HEK293 (cell line): ENCODE results near the gene GMDS.
A peak's percentile ranks its signal among the peaks of the same experiment; 100 is the strongest.

Experiments used
- IKZF3 ChIP-seq: fragments of 450-650 bp; IDR thresholded peaks from 2 replicates; pipeline ENCODE4 v1.5.0; 2018; ENCODE audit warnings: missing biosample characterization, mild to moderate bottlenecking, missing genetic modification characterization, moderate library complexity
- KLF9 ChIP-seq: fragments of 450-650 bp; formaldehyde crosslinking; IDR thresholded peaks from 2 replicates; pipeline ENCODE4 v1.5.1; 2016; ENCODE audit warnings: missing biosample characterization, missing genetic modification characterization, low read depth
- SP7 ChIP-seq: fragments of 450-650 bp; formaldehyde crosslinking; IDR thresholded peaks from 2 replicates; pipeline ENCODE4 v1.5.1; 2016; ENCODE audit warnings: missing biosample characterization, missing genetic modification characterization
- YY2 ChIP-seq: fragments of 450-650 bp; formaldehyde crosslinking; IDR thresholded peaks from 2 replicates; pipeline ENCODE4 v1.5.1; 2016; ENCODE audit warnings: missing biosample characterization, missing genetic modification characterization
- ZBTB1 ChIP-seq: fragments of 450-650 bp; formaldehyde crosslinking; IDR thresholded peaks from 2 replicates; pipeline ENCODE4 v1.5.1; 2016; ENCODE audit warnings: missing biosample characterization, missing genetic modification characterization
- ZBTB7A ChIP-seq: fragments of 450-650 bp; formaldehyde crosslinking; IDR thresholded peaks from 2 replicates; pipeline ENCODE4 v1.5.1; 2016; ENCODE audit warnings: low read depth, missing biosample characterization, missing genetic modification characterization
- ZNF10 ChIP-seq: fragments of 450-650 bp; formaldehyde crosslinking; IDR thresholded peaks from 2 replicates; pipeline ENCODE4 v1.5.1; 2017; ENCODE audit warnings: missing biosample characterization, missing genetic modification characterization
- ZNF112 ChIP-seq: fragments of 450-650 bp; formaldehyde crosslinking; IDR thresholded peaks from 2 replicates; pipeline ENCODE4 v1.5.0; 2017; ENCODE audit warnings: missing biosample characterization, missing genetic modification characterization
- ZNF114 ChIP-seq: fragments of 450-650 bp; formaldehyde crosslinking; IDR thresholded peaks from 2 replicates; pipeline ENCODE4 v1.5.0; 2017; ENCODE audit warnings: missing biosample characterization, missing genetic modification characterization
- ZNF121 ChIP-seq: fragments of 450-650 bp; formaldehyde crosslinking; IDR thresholded peaks from 2 replicates; pipeline ENCODE4 v1.5.1; 2016; ENCODE audit warnings: missing biosample characterization, missing genetic modification characterization
- ZNF174 ChIP-seq: fragments of 450-650 bp; formaldehyde crosslinking; IDR thresholded peaks from 2 replicates; pipeline ENCODE4 v1.5.0; 2017; ENCODE audit warnings: missing biosample characterization, mild to moderate bottlenecking, missing genetic modification characterization
- ZNF175 ChIP-seq: fragments of 450-650 bp; formaldehyde crosslinking; IDR thresholded peaks from 2 replicates; pipeline ENCODE4 v1.5.1; 2016; ENCODE audit warnings: missing biosample characterization, missing genetic modification characterization
- ZNF202 ChIP-seq: fragments of 450-650 bp; formaldehyde crosslinking; IDR thresholded peaks from 2 replicates; pipeline ENCODE4 v1.5.1; 2016; ENCODE audit warnings: missing biosample characterization, missing genetic modification characterization, borderline replicate concordance
- ZNF211 ChIP-seq: fragments of 450-650 bp; formaldehyde crosslinking; IDR thresholded peaks from 2 replicates; pipeline ENCODE4 v1.5.1; 2016; ENCODE audit warnings: low read depth, missing biosample characterization, missing genetic modification characterization
- ZNF23 ChIP-seq: fragments of 450-650 bp; formaldehyde crosslinking; IDR thresholded peaks from 2 replicates; pipeline ENCODE4 v1.5.1; 2016; ENCODE audit warnings: missing biosample characterization, missing genetic modification characterization, borderline replicate concordance
- ZNF239 ChIP-seq: fragments of 450-650 bp; formaldehyde crosslinking; IDR thresholded peaks from 2 replicates; pipeline ENCODE4 v1.5.1; 2016; ENCODE audit warnings: missing biosample characterization, missing genetic modification characterization
- ZNF274 ChIP-seq, 2 experiments: fragments of 200-500 bp in 1 of 2; fragments of 450-650 bp in 1 of 2; sonication (Bioruptor generic) in 1 of 2; formaldehyde crosslinking in 1 of 2; IDR thresholded peaks; 2 replicates each; pipeline versions ENCODE4 v1.5.1 to v1.6.1; 2014 to 2016; ENCODE audit warnings: borderline replicate concordance in 1 of 2, inconsistent platforms in 1 of 2, low read length in 1 of 2, missing biosample characterization in 1 of 2, missing genetic modification characterization in 1 of 2
- ZNF324 ChIP-seq: fragments of 450-650 bp; formaldehyde crosslinking; IDR thresholded peaks from 2 replicates; pipeline ENCODE4 v1.5.1; 2016; ENCODE audit warnings: missing biosample characterization, missing genetic modification characterization
- ZNF350 ChIP-seq: fragments of 450-650 bp; formaldehyde crosslinking; IDR thresholded peaks from 2 replicates; pipeline ENCODE4 v1.5.0; 2017; ENCODE audit warnings: missing biosample characterization, mild to moderate bottlenecking, missing genetic modification characterization
- ZNF354C ChIP-seq: fragments of 450-650 bp; formaldehyde crosslinking; IDR thresholded peaks from 2 replicates; pipeline ENCODE4 v1.5.1; 2016; ENCODE audit warnings: missing biosample characterization, missing genetic modification characterization, low read depth, borderline replicate concordance
- ZNF404 ChIP-seq: fragments of 450-650 bp; formaldehyde crosslinking; IDR thresholded peaks from 2 replicates; pipeline ENCODE4 v1.5.1; 2017; ENCODE audit warnings: missing biosample characterization, missing genetic modification characterization
- ZNF423 ChIP-seq: fragments of 450-650 bp; formaldehyde crosslinking; IDR thresholded peaks from 2 replicates; pipeline ENCODE4 v1.5.1; 2016; ENCODE audit warnings: missing biosample characterization, missing genetic modification characterization
- ZNF501 ChIP-seq: fragments of 450-650 bp; formaldehyde crosslinking; IDR thresholded peaks from 2 replicates; pipeline ENCODE4 v1.5.1; 2016; ENCODE audit warnings: missing biosample characterization, missing genetic modification characterization
- ZNF558 ChIP-seq: fragments of 450-650 bp; formaldehyde crosslinking; IDR thresholded peaks from 2 replicates; pipeline ENCODE4 v1.5.1; 2016; ENCODE audit warnings: missing biosample characterization, missing genetic modification characterization
- ZNF571 ChIP-seq: fragments of 450-650 bp; formaldehyde crosslinking; IDR thresholded peaks from 2 replicates; pipeline ENCODE4 v1.5.0; 2017; ENCODE audit warnings: missing biosample characterization, missing genetic modification characterization
- ZNF596 ChIP-seq: fragments of 450-650 bp; IDR thresholded peaks from 2 replicates; pipeline ENCODE4 v1.5.0; 2018; ENCODE audit warnings: missing biosample characterization, mild to moderate bottlenecking, missing genetic modification characterization, moderate library complexity
- ZNF624 ChIP-seq: fragments of 450-650 bp; formaldehyde crosslinking; IDR thresholded peaks from 2 replicates; pipeline ENCODE4 v1.5.1; 2017; ENCODE audit warnings: missing biosample characterization, missing genetic modification characterization
- ZNF664 ChIP-seq: fragments of 450-650 bp; formaldehyde crosslinking; IDR thresholded peaks from 2 replicates; pipeline ENCODE4 v1.5.1; 2016; ENCODE audit warnings: missing biosample characterization, missing genetic modification characterization
- ZNF701 ChIP-seq: fragments of 450-650 bp; formaldehyde crosslinking; IDR thresholded peaks from 2 replicates; pipeline ENCODE4 v1.5.1; 2016; ENCODE audit warnings: missing biosample characterization, missing genetic modification characterization
- ZNF837 ChIP-seq: fragments of 450-650 bp; formaldehyde crosslinking; IDR thresholded peaks from 2 replicates; pipeline ENCODE4 v1.5.1; 2016; ENCODE audit warnings: missing biosample characterization, missing genetic modification characterization
- ZNF843 ChIP-seq: fragments of 450-650 bp; formaldehyde crosslinking; IDR thresholded peaks from 2 replicates; pipeline ENCODE4 v1.5.1; 2016; ENCODE audit warnings: missing biosample characterization, missing genetic modification characterization
- TF ChIP-seq, protein P1 (sequence below): fragments of 450-650 bp; formaldehyde crosslinking; IDR thresholded peaks from 2 replicates; pipeline ENCODE4 v1.5.1; 2016; ENCODE audit warnings: missing biosample characterization, missing genetic modification characterization, low read depth
- TF ChIP-seq, protein P2 (sequence below): fragments of 450-650 bp; formaldehyde crosslinking; IDR thresholded peaks from 2 replicates; pipeline ENCODE4 v1.5.1; 2016; ENCODE audit warnings: missing biosample characterization, missing genetic modification characterization
- TF ChIP-seq, protein P3 (sequence below): fragments of 450-650 bp; formaldehyde crosslinking; IDR thresholded peaks from 2 replicates; pipeline ENCODE4 v1.5.1; 2016; ENCODE audit warnings: missing biosample characterization, missing genetic modification characterization
- TF ChIP-seq, protein P4 (sequence below): fragments of 450-650 bp; formaldehyde crosslinking; IDR thresholded peaks from 2 replicates; pipeline ENCODE4 v1.5.1; 2016; ENCODE audit warnings: missing biosample characterization, missing genetic modification characterization

GMDS gene

DNA sequence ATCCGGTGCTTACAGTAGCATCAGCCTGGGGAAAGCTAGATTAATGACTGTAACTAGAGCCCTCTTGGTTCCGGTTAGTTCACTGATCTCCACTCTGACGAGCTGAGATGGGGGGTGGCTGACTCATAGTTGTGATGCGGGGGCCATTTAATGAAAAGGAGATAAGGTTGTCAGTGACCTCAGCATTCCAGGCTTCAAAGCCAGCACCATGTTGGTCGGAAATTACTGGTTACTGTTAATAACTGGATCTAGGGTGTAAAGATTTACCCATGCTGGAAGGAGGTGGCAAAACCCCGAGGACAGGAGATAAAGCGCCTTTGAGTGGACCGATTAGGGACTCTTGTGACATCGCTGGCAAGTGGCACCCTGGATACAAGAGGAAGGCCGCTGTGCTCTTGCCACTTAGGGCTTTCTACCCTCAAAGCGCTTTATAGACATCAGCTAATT, 614.6 kb downstream of the GMDS start (continued):
- TF ChIP-seq, protein P1, sequence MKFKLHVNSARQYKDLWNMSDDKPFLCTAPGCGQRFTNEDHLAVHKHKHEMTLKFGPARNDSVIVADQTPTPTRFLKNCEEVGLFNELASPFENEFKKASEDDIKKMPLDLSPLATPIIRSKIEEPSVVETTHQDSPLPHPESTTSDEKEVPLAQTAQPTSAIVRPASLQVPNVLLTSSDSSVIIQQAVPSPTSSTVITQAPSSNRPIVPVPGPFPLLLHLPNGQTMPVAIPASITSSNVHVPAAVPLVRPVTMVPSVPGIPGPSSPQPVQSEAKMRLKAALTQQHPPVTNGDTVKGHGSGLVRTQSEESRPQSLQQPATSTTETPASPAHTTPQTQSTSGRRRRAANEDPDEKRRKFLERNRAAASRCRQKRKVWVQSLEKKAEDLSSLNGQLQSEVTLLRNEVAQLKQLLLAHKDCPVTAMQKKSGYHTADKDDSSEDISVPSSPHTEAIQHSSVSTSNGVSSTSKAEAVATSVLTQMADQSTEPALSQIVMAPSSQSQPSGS (tag by site-specific recombination) = peak; percentile 87
- TF ChIP-seq KLF9 (no peak), ZNF404 (no peak), ZNF202 (tag by site-specific recombination) (no peak), ZNF112 (tag by site-specific recombination) (no peak), ZNF121 (no peak), ZNF114 (tag by site-specific recombination) (no peak), ZBTB7A (tag by site-specific recombination) (no peak), ZNF239 (tag by site-specific recombination) (no peak), ZNF624 (tag by site-specific recombination) (no peak), YY2 (tag by site-specific recombination) (no peak), ZNF596 (tag by site-specific recombination) (no peak), ZNF843 (tag by site-specific recombination) (peak; percentile 96), ZNF354C (no peak), ZNF211 (no peak), ZNF175 (no peak), ZBTB1 (tag by site-specific recombination) (no peak; the same call in 1 of the 2 replicates), ZNF274 (IDR thresholded peaks at IDR 0.05; ENCODE audit: low read length) (no peak), ZNF274 (tag by site-specific recombination; IDR thresholded peaks at IDR 0.05; ENCODE audit: borderline replicate concordance) (no peak), ZNF324 (tag by site-specific recombination) (peak; percentile 90), ZNF174 (no peak), ZNF501 (no peak), ZNF701 (tag by site-specific recombination) (no peak), ZNF23 (no peak), ZNF10 (tag by site-specific recombination) (peak; percentile 70), SP7 (tag by site-specific recombination) (peak; percentile 100), IKZF3 (tag by site-specific recombination) (peak; percentile 62; the same call in 1 of the 2 replicates), ZNF571 (no peak), ZNF350 (tag by site-specific recombination) (no peak), ZNF558 (peak; percentile 63; the same call in 1 of the 2 replicates), ZNF837 (tag by site-specific recombination) (no peak), ZNF423 (tag by site-specific recombination) (no peak), ZNF664 (tag by site-specific recombination) (0 out of 2 replicates have a peak, but pooled peaks have one; percentile 23)
- TF ChIP-seq, protein P2, sequence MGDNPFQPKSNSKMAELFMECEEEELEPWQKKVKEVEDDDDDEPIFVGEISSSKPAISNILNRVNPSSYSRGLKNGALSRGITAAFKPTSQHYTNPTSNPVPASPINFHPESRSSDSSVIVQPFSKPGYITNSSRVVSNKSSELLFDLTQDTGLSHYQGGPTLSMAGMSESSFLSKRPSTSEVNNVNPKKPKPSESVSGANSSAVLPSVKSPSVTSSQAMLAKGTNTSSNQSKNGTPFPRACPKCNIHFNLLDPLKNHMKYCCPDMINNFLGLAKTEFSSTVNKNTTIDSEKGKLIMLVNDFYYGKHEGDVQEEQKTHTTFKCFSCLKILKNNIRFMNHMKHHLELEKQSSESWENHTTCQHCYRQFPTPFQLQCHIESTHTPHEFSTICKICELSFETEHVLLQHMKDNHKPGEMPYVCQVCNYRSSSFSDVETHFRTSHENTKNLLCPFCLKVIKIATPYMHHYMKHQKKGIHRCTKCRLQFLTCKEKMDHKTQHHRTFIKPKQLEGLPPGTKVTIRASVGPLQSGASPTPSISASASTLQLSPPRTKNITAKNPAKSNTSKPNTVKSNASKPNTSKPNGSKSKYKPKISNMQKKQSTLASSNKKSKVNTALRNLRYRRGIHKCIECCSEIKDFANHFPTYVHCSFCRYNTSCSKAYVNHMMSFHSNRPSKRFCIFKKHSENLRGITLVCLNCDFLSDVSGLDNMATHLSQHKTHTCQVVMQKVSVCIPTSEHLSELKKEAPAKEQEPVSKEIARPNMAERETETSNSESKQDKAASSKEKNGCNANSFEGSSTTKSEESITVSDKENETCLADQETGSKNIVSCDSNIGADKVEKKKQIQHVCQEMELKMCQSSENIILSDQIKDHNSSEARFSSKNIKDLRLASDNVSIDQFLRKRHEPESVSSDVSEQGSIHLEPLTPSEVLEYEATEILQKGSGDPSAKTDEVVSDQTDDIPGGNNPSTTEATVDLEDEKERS = peak; percentile 74
- TF ChIP-seq, protein P3, sequence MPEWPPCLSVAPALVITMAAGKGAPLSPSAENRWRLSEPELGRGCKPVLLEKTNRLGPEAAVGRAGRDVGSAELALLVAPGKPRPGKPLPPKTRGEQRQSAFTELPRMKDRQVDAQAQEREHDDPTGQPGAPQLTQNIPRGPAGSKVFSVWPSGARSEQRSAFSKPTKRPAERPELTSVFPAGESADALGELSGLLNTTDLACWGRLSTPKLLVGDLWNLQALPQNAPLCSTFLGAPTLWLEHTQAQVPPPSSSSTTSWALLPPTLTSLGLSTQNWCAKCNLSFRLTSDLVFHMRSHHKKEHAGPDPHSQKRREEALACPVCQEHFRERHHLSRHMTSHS = no peak; the same call in 1 of the 2 replicates
- TF ChIP-seq, protein P4, sequence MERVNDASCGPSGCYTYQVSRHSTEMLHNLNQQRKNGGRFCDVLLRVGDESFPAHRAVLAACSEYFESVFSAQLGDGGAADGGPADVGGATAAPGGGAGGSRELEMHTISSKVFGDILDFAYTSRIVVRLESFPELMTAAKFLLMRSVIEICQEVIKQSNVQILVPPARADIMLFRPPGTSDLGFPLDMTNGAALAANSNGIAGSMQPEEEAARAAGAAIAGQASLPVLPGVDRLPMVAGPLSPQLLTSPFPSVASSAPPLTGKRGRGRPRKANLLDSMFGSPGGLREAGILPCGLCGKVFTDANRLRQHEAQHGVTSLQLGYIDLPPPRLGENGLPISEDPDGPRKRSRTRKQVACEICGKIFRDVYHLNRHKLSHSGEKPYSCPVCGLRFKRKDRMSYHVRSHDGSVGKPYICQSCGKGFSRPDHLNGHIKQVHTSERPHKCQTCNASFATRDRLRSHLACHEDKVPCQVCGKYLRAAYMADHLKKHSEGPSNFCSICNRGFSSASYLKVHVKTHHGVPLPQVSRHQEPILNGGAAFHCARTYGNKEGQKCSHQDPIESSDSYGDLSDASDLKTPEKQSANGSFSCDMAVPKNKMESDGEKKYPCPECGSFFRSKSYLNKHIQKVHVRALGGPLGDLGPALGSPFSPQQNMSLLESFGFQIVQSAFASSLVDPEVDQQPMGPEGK (tag by site-specific recombination) = peak; percentile 99
